Dendritic cell treated with granulocyte-macrophage colony-stimulating factor and Interleukin-4, amounts not matched to agents 40 ng/mL and 50 ng/mL, for 4 days (primary cell): ENCODE data around the gene CD207.
A peak's percentile ranks its signal among the peaks of the same experiment; 100 is the strongest.

Experiments used
- H3K27ac Mint-ChIP-seq: one replicate; pipeline ENCODE4 v1.8.0; 2022; ENCODE audit warnings: mild to moderate bottlenecking, mixed read lengths
- H3K27me3 Mint-ChIP-seq: one replicate; pipeline ENCODE4 v1.8.0; 2022; ENCODE audit warnings: mild to moderate bottlenecking, mixed read lengths
- H3K36me3 Mint-ChIP-seq: one replicate; pipeline ENCODE4 v1.8.0; 2022; ENCODE audit warnings: low read depth, mixed read lengths
- H3K4me1 Mint-ChIP-seq: one replicate; pipeline ENCODE4 v1.8.0; 2022; ENCODE audit warnings: low read depth, mixed read lengths
- H3K4me3 Mint-ChIP-seq: one replicate; pipeline ENCODE4 v1.8.0; 2022; ENCODE audit warnings: mild to moderate bottlenecking, moderate library complexity, mixed read lengths
- H3K9me3 Mint-ChIP-seq: one replicate; pipeline ENCODE4 v1.8.0; 2022; ENCODE audit warnings: mixed read lengths
- intact Hi-C: fragments of 100-400 bp; cut with micrococcal nuclease; formaldehyde crosslinking; loops from one replicate; pipeline ENCODE4 v1.15.0; 2022

CD207 gene

DNA sequence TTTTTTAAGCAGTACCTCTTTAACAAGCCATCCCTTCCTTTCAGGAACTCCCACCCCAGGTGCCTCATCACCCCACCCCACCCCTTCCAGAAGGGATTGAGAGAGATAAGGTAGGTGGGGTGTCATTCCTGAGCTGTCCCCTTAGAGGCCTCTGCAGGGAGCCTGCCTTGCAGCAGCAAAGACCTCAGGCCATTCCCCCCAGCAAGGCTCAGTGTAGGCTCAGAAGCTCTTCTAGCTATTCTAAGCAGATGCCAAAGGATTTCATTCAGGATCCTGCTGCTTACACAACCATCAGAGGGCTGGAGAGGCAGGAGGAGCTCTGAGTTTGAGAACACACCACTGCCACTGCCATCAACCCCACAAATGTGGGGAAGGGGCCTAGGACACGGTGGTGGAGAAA is 39.4 kb downstream of the CD207 start:
- Mint-ChIP-seq H3K4me3 (no peak overlapping the region), H3K27ac (peak overlapping the region; percentile 21), H3K9me3 (peaks cover 11% of the 10 kb centered on the region), H3K36me3 (peaks cover 9% of the 10 kb centered on the region), H3K27me3 (peaks cover 3% of the 10 kb centered on the region), H3K4me1 (peaks cover 90% of the 10 kb centered on the region)
- intact Hi-C loops = no loop called here

- Mint-ChIP-seq H3K27me3 (peaks cover 3% of the 10 kb centered on the region), H3K9me3 (peaks cover 11% of the 10 kb centered on the region), H3K4me1 (peaks cover 85% of the 10 kb centered on the region), H3K4me3 (no peak overlapping the region), H3K36me3 (peaks cover 9% of the 10 kb centered on the region), H3K27ac (no peak overlapping the region)
- intact Hi-C loops = no loop called here
These were observed 40.2 kb downstream of the CD207 start for GRCh38 chr2:70795164-70795995.

- Mint-ChIP-seq H3K4me1 (peaks cover 81% of the 10 kb centered on the region), H3K36me3 (no peaks in the 10 kb centered on the region), H3K27me3 (peaks cover 16% of the 10 kb centered on the region), H3K9me3 (no peaks in the 10 kb centered on the region), H3K4me3 (peak overlapping the region; percentile 35), H3K27ac (peak overlapping the region; percentile 68)
- intact Hi-C loops = loop anchor here (5.0 kb wide), 2 partner anchors 39 to 59 kb away; no protein-coding TSS in a partner anchor
These were observed 42.2 kb downstream of the CD207 start for GRCh38 chr2:70793450-70793849.

- peaks cover 32% of the 10 kb centered on the region for H3K27me3 Mint-ChIP-seq
- H3K4me3 Mint-ChIP-seq = peak within 1 kb of the TSS; percentile 61
- peak within 1 kb of the TSS; percentile 6 for H3K27ac Mint-ChIP-seq
- no peaks in the 10 kb centered on the region for H3K9me3 Mint-ChIP-seq
- intact Hi-C loops = loop anchor here (5.0 kb wide), 2 partner anchors 42 to 62 kb away; no protein-coding TSS in a partner anchor
- peaks cover 55% of the 10 kb centered on the region for H3K4me1 Mint-ChIP-seq
- H3K36me3 Mint-ChIP-seq = no peaks in the 10 kb centered on the region
These were observed 45.3 kb downstream of the CD207 start, which contains the start of gene FIGLA for GRCh38 chr2:70790136-70790828. TSS of gene FIGLA (minus strand) at chr2:70790643. CDS start at chr2:70790638, 5 bp downstream.

GRCh38 chr2:70789304-70790135 is 46.1 kb downstream of the CD207 start:
- peaks cover 49% of the 10 kb centered on the region for H3K4me1 Mint-ChIP-seq
- no peaks in the 10 kb centered on the region for H3K36me3 Mint-ChIP-seq
- peaks cover 32% of the 10 kb centered on the region for H3K27me3 Mint-ChIP-seq
- H3K27ac Mint-ChIP-seq = peak overlapping the region; percentile 6
- H3K9me3 Mint-ChIP-seq = no peaks in the 10 kb centered on the region
- H3K4me3 Mint-ChIP-seq = peak overlapping the region; percentile 61
- intact Hi-C loops = loop anchor here (1.0 to 10.0 kb wide), 7 partner anchors 43 to 487 kb away; partner anchors contain the start of gene FAM136A

DNA sequence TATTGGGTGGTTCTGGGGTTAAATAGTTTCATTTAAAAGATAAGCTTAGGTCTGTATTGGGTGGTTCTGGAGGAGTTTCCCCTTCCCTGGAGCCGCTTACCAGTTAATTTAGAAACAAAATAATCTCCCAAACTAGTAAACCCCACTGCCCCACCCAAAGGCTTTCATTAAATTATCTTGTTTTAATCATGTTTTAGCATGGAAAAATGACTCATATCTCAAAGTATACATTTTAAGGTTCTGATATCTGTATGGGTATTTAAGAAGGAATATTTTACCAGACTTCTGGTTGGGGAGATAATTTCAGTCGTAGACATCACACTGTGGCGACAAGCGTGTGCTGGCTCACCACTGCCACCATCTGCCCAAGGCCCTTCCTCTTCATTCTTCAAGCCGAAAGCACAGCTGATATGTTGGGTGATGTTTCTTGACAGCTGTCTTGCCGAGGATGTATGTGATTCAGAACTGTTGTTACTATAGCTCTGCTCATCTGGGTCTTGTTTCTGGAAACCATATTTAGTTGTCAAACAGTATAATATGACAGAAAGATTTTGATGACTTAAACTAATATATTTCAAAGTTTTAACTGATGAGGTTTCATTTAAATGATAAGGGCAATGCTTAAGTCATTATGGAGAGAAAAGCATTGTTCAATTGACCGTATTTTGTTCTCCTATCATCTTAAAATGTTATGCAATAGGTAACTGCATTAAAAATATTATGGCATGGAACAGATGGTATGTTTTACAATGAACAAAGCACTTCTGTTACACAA is 50.3 kb downstream of the CD207 start:
- Mint-ChIP-seq H3K27me3 (peaks cover 35% of the 10 kb centered on the region), H3K4me3 (no peak overlapping the region)
- intact Hi-C loops = loop anchor here (2.0 to 10.0 kb wide), 3 partner anchors 101 to 483 kb away; partner anchors contain the start of gene FAM136A

DNA sequence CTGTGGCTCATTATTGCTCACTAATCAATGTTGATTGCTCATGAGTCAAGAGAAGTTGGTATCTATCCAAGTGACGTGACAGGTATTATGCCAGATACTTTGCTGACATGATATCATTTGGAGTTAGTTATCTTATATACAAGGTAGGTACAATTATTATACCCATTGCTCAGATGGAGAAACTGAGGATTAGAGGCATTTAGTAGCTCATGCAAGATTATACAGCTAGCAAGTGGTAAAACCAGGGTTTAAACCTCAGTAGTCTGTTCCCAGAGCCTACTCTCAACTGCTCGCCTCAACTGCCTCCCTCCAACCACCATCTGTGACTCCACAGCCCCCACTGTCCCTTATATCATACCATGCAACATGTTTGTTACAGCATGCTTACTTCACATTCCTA is 51.3 kb downstream of the CD207 start:
- no peaks in the 10 kb centered on the region for H3K36me3 Mint-ChIP-seq
- peaks cover 28% of the 10 kb centered on the region for H3K27me3 Mint-ChIP-seq
- H3K4me3 Mint-ChIP-seq = no peak overlapping the region
- no peak overlapping the region for H3K27ac Mint-ChIP-seq
- intact Hi-C loops = loop anchor here (2.0 to 10.0 kb wide), 2 partner anchors 100 to 130 kb away; no protein-coding TSS in a partner anchor
- H3K9me3 Mint-ChIP-seq = no peaks in the 10 kb centered on the region
- peaks cover 7% of the 10 kb centered on the region for H3K4me1 Mint-ChIP-seq

More for the DNA sequence above, 50.3 kb downstream of the CD207 start:
- H3K36me3 Mint-ChIP-seq = no peaks in the 10 kb centered on the region
- H3K4me1 Mint-ChIP-seq = peaks cover 17% of the 10 kb centered on the region
- H3K27ac Mint-ChIP-seq = no peak overlapping the region
- H3K9me3 Mint-ChIP-seq = no peaks in the 10 kb centered on the region
